GM18519 (cell line): ENCODE results near the gene OST4.

Experiments
- ATAC-seq: cut with Tn5 transposase; IDR thresholded peaks from one replicate; pipeline ENCODE4 v1.9.1; 2021; ENCODE audit warnings: mild to moderate bottlenecking, moderate library complexity; ENCODE audit not compliant: unreplicated experiment, low FRiP score

OST4 gene

DNA sequence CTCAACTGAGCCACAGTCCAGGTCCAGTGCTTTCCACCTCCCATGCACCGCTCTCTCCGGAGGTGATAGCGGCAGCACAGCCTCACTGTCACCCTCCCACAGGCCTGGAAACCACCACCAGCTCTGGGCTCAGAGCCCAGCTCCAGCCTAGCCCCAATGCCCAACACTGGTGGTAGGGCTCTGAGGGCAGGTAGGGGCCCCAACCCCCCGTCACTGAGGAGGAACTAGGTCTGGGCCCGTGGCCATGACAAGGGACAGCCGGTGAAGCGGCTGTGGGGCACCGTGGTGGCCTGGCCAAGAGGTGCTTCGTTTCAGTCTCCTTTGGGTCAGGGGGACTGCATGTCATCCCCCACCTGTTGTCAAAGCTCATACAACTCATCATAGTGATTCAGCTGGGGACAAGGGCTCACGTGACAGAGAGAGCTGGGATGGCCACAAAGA is 44.2 kb downstream of the OST4 start:
- no peak for ATAC-seq

DNA sequence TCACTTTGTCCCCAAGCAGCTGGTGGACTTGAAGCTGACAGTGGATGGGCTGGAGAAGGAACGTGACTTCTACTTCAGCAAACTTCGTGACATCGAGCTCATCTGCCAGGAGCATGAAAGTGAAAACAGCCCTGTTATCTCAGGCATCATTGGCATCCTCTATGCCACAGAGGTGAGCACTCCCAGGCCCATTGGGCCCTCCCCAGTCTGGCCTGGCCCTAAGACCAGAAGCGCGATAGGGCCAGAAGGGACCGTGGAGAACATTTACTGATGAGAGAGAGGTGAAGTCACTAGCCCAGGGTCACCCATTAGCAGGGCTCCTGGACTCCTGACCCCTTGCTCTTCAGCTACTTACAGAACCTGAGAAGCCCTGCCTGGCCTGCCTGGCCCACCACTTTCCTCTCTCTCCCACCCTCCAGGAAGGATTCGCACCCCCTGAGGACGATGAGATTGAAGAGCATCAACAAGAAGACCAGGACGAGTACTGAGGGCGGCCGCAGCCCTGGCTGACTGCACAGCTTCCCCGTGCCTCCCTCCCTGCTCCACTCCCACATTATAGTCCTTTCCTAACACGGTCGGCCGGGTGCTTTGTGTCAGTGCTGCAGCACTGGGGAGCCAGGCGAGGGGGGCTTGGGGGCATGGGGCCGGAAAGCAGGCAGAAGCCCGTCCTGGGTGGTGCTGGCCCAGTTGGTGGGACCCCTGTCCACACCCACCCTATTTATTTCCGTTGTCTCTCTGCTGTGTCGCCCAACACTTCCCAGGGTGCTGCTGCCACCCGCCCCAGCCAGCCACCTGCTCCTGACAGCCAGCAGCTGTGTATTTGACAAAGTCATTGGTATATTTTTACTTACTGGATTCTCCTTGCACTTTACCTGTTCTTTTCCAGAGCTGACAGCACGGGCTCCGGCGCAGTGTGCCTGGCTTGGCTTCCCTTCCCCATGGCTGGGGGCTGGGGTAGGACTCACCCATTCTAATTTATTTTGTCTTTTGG is 45.3 kb downstream of the OST4 start:
- ATAC-seq: no peak

DNA sequence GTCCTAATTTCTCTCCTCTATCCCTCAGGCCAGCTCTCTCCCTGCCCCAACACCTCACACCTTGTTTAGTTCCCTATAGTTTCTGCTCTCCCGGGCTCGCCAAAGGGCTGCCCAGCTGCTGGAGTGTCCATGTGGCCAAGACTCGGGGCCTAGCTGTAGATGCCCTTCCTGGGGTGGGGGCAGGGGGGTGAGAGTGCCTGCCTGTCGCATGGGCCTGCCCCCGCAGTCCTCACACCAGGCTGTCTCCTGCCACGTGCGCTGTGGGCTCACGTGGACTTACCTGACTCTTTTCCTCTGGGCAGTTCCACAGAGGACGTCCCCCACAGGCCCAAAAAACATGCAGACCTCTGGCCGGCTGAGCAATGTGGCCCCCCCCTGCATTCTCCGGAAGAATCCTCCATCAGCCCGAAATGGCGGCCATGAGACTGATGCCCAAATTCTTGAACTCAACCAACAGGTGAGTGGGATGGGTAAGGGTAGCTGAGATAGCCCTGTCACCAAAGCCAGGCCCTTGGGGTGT is 46.1 kb downstream of the OST4 start:
- no peak for ATAC-seq

DNA sequence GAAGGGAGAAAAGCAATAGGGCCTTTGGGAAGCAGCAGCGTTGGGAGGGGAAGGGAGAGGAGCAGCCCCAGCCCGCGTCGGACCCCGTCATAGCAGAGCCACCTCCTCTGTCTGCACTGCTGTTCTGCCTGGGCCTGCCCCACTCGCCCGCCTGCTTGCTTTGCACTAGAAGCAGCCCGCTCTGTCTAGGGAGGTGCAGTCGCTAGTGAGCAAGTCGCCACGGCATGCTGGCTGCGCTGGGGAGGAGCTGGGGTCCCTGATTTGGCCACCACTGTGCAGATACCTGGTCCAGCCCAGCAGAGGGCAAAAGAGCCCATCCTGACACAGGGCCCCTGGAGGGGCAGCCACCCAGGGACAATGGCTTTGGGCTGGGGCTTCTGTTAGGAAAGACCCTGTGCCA is 46.6 kb downstream of the OST4 start:
- ATAC-seq: no peak

DNA sequence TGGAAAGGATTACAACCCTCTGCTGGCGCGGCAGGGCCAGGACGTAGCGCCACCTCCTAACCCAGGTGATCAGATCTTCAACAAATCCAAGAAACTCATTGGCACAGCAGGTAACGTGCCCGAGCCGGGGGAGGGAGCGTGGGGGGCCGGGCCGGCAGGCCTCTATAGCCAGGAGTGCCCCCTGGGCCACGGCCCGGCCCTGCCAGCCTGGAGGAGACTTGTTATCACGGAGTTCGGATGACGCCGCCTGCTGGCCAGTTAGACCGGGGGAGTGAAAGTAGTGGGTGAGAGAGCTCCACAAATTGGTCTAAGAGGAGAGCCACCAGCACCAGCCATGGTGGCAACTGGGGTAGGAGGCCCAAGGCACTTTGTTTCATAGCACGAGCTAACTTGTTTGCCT is 47.3 kb downstream of the OST4 start:
- ATAC-seq: no peak

DNA sequence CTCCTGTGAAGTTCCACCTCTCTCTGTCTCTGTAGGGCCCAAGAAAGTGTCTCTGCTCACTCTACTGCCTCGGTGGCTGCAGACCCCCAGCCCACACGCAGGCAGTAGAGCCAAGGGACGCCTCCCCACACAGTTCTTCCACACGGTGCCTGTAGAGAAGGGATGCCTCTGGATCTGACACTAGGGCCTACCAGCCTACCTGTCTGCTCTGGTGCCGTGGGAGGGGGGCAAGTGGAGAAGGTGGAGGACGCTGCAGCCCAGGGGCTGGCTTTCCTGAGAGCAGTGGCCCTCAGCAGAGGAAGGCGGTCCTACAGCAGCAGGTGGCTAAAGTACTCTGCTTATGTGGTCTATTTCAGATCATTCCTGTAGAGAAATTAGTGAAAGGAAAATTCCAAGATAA is 47.7 kb downstream of the OST4 start:
- no peak for ATAC-seq

DNA sequence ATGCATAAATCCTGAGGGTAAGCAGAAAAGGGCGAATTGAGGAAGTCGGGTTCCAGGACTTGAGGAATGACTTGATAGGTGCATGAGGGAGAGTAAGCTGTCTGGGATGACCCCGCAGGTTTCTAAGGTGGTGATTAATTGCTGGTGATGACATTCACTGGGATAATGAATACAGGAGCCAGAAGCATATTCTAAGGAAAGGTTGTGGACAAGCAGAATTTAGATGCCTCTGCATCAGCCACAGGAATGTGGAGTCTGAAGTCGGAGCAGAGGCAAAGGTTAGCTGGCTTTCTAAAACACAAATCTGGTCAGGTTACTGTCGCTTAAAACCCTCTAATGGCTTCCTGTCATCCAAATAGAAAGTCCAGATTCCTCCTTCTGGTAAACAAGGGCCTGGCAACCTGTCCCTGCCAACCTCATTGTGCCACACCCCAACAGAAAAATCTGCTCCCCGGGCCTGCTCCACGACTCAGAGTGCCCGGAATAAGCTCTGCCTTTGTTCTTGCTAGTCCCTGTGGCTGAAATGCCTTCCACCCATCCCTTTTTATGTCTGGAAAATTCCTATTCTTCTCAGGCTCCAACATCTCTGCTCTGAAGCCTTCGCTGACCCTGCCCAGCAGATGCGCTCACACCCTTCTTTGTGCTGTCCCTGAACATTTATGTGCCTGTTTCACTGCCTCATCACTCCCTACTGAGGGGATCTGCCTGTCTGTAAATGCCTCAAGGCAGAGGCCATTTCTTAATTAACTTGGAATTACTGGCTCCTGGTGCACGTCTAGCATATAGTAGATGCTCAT is 50.0 kb downstream of the OST4 start:
- ATAC-seq: no peak
